DND-41 (cell line): ENCODE data around the gene C10orf95.

Source experiments
- EZH2 ChIP-seq: IDR thresholded peaks from 3 replicates; pipeline ENCODE4 v1.6.1; 2012; ENCODE audit warnings: borderline replicate concordance, low read depth, mild to moderate bottlenecking, moderate library complexity, low read length, inconsistent platforms; ENCODE audit not compliant: severe bottlenecking
- TF ChIP-seq, protein P1 (sequence below): IDR thresholded peaks from 2 replicates; pipeline ENCODE4 v1.5.1; 2012; ENCODE audit warnings: borderline replicate concordance, low read length, moderate library complexity, mild to moderate bottlenecking; ENCODE audit not compliant: poor library complexity, severe bottlenecking; ENCODE audit errors: extremely low read depth

DNA sequence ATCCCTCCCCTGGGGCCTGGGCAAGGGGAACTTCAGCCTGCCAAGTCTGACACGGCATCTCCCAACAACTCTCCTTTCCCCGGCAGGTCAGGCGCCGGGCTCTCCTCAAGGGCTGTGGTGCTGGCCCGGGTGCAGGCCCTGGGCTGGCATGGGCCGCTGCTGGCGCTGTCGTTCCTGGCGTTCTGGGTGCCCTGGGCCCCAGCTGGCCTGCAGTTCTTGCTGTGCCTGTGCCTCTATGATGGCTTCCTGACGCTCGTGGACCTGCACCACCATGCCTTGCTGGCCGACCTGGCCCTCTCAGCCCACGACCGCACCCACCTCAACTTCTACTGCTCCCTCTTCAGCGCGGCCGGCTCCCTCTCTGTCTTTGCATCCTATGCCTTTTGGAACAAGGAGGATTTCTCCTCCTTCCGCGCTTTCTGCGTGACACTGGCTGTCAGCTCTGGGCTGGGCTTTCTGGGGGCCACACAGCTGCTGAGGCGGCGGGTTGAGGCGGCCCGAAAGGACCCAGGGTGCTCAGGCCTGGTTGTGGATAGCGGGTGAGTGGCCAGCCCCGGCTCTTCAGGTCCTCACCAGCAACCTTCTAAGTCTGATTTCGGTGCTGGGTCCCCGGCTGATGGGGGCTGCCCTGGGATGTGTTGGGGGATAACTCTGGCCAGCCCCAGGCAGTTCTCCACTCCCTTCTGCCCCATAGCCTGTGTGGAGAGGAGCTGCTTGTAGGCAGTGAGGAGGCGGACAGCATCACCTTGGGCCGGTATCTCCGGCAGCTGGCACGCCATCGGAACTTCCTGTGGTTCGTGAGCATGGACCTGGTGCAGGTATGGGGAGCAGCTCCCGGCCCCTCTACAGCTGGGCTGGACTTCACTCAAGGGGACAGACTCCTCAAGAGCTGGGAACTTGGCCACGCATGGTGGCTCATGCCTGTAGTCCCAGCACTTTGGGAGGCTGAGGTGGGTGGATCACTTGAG, 19.5 kb upstream of the C10orf95 start:
- TF ChIP-seq, protein P1, sequence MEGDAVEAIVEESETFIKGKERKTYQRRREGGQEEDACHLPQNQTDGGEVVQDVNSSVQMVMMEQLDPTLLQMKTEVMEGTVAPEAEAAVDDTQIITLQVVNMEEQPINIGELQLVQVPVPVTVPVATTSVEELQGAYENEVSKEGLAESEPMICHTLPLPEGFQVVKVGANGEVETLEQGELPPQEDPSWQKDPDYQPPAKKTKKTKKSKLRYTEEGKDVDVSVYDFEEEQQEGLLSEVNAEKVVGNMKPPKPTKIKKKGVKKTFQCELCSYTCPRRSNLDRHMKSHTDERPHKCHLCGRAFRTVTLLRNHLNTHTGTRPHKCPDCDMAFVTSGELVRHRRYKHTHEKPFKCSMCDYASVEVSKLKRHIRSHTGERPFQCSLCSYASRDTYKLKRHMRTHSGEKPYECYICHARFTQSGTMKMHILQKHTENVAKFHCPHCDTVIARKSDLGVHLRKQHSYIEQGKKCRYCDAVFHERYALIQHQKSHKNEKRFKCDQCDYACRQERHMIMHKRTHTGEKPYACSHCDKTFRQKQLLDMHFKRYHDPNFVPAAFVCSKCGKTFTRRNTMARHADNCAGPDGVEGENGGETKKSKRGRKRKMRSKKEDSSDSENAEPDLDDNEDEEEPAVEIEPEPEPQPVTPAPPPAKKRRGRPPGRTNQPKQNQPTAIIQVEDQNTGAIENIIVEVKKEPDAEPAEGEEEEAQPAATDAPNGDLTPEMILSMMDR, result no peak
- no peak for TF ChIP-seq EZH2
